HTERT RPE-1 (cell line): Measurements from ENCODE around the gene GALNT15.

ENCODE experiments used
- in situ Hi-C: fragments of 300-500 bp; cut with MboI; formaldehyde crosslinking; loops from 4 replicates; pipeline ENCODE4 v1.14.3; 2020; ENCODE audit warnings: low sequenced_read_pairs

Gene GALNT15

DNA sequence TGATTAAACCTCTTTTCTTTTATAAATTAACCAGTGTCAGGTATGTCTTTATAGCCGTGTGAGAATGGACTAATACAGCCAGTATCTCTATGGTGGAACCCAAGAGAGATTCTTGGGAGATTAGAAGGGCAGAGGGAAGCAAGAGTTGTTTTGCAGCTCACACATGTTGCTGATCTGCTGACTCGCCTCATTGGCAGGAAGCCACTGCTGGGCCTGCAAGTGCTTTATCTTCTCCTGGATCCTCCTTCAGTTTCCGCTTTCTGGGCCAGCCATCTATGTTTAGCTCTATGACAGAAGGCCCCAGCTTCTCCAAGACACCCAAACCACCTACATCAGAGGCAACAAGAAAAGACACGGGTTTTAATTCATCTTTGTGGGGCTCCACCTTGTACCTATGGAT is 23.4 kb upstream of the GALNT15 start:
- in situ Hi-C loops: no loop called here

GRCh38 chr3:16168211-16168610 is 6.3 kb upstream of the GALNT15 start:
- in situ Hi-C loops: no loop called here

DNA sequence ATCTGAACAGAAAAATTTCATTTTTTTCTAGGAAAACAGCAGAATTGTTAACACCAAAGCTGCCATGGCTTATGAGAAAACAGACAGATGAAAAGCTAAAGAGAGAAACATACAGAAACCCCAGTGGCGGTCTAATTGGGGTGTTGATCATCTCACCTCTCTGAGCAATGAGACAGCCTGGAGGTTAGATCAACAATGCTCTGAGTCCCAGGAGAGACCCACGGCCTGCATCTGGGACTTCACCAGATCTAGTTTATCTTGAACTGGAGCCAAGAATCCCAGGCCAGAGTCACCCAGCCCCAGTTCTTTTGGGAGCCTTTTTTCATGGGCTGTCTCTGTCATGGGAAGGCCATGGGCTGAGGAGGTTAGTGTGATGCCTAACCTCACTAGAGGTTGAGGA is 3.5 kb upstream of the GALNT15 start:
- in situ Hi-C loops: no loop called here

- in situ Hi-C loops: no loop called here
Measured at GRCh38 chr3:16171825-16172224, 2.7 kb upstream of the GALNT15 start.

DNA sequence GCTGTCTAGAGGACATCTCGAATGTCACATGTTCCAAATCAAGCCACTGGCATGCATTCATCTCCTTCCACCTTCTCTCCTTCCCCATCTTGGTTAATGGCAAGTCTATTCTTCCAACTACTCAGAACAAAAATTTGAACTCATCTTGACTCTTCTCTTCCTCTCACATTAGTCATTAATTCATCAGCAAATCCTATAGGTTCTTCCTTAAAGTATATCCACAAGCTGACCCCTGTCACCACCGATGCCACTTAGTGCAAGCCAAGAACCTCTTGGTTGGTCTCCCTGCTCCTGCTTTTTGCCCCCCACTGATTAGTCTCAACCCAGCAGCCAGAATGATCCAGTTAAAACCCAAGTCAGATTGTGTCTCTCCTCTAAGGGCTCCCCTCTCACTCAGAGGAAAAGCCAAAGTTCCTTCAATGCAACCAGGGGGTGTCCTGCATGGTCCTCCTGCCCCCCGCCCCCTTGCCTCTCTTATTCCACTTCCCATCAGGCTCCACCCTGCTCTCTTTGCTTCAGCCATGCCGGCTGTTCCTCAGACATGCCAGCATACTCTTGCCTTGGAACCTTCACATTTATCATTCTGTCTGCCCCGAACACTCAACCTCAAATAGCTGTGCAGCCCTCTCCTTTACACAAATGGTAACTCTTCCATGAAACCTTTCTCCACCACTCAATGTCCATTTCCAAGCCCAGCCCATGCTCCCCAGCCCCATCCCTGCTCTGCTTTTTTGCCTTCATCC is 1.0 kb upstream of the GALNT15 start:
- in situ Hi-C loops: no loop called here

DNA sequence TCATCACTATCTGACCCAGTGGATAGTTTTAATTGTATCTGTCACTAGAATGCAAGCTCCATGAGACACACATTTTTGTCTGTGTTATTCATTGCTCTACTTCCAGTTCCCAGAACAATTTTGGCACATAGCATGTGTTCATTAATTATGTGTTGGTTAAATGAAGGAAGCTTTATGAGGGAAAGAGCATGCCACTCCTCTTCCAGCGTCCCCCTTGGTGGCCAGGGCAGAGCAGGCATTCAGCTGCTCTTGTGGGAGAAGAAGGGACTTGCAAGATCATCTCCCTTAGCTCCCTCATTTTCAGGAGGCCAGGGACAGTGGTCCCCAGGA is 489 bp upstream of the GALNT15 start:
- in situ Hi-C loops: no loop called here

DNA sequence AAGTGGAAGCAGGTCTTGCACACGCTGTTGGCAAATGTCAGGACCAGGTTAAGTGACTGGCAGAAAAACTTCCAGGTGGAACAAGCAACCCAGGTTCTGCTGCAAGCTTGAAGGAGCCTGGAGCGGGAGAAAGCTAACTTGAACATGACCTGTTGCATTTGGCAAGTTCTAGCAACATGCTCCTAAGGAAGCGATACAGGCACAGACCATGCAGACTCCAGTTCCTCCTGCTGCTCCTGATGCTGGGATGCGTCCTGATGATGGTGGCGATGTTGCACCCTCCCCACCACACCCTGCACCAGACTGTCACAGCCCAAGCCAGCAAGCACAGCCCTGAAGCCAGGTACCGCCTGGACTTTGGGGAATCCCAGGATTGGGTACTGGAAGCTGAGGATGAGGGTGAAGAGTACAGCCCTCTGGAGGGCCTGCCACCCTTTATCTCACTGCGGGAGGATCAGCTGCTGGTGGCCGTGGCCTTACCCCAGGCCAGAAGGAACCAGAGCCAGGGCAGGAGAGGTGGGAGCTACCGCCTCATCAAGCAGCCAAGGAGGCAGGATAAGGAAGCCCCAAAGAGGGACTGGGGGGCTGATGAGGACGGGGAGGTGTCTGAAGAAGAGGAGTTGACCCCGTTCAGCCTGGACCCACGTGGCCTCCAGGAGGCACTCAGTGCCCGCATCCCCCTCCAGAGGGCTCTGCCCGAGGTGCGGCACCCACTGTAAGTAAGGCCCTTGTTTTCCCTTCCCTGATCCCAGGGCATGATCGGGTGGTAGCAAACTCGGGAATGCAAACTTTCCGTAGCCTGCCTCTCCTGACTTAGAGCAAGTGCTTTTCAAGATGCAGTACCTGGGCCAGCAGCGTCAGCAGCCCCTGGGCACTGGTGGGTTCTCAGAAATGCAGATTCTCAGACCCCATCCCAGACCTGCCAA is 759 bp downstream of the GALNT15 start:
- in situ Hi-C loops: no loop called here

GRCh38 chr3:16176391-16177030 is 2.0 kb downstream of the GALNT15 start:
- in situ Hi-C loops: no loop called here

GRCh38 chr3:16177382-16177781 is 2.9 kb downstream of the GALNT15 start:
- in situ Hi-C loops: no loop called here

GRCh38 chr3:16177962-16178627 is 3.6 kb downstream of the GALNT15 start:
- in situ Hi-C loops: no loop called here

DNA sequence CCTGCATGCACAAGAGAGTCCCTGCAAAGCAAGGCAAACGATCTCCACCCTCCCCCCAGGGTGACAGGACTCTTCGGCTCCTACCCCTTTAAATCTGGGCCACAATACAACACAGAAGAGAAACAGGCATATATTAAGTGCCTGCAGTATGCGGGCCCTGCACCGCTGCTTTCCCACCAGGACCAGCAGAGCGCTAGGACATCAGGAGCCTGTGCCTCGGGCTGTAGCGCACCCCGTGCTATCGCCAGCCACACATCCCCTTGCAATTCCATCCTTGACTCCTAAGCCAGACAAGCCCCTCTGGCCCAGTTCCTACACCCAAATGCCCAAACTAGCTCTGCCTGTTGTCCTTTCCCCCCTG is 4.1 kb downstream of the GALNT15 start:
- in situ Hi-C loops: no loop called here

DNA sequence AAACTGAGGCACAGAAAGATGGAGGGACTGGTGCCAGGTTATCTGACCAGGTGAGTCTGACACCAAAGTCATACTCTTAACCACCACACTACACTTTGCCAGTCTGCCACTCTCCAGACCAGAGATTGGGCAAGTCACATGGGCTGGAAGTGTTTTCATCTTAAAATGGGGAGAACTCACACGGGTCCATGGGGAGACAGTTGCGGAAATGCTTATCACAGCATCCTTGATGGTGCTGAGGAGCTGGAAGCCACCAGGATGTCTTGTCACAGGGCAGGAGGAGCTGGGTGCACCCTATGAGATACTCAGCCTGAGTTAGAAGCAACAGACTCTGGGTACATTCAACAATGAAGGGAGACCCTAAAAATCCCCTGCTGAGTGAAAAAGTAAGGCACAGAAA is 4.8 kb downstream of the GALNT15 start:
- in situ Hi-C loops: no loop called here

DNA sequence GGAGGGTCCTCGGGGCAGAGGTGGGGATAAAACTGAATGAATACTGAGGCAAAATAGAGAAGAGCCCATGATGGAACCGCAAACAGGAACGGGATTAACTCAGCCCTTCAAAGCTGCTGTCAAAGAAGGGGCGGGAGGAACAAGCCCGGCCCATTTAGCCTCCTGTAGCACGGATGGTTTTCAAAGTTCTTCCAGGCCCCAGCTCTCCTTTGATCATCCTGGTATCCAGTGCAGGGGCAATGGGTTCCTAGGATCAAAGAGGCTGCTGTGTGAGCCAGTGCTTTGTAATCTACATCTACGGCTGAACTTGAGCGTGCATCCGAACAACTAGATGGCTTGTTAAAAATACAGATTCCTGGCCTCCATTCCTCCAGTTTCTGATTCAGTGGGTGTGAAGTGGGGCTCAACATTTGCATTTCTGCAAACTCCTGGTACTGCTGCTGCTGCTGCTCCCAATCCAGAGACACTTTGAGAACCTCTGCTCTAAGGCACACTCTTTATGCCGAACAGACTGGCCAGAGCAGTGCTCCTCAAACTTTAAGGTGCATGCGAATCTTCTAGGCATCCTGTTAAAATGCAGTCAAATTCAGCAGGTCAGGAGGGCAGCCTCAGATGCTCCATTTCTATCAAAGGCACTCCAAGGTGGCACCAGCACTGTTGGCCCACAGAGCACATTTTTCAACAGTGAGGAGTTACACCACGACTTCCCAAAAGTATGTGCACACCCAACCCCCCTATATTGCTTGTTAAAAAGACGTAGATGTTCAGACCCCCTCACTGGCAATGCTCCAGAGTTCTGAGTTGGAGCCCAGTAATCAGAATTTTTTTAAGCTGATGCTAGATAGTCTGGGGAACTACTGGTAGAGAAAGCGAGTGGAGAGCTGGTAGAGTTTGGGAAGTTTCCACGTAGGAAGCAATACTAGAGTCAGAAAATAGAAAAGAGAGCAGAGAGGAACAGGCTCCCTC is 5.6 kb downstream of the GALNT15 start:
- in situ Hi-C loops: no loop called here

GRCh38 chr3:16180737-16181134 is 6.3 kb downstream of the GALNT15 start:
- in situ Hi-C loops: no loop called here

DNA sequence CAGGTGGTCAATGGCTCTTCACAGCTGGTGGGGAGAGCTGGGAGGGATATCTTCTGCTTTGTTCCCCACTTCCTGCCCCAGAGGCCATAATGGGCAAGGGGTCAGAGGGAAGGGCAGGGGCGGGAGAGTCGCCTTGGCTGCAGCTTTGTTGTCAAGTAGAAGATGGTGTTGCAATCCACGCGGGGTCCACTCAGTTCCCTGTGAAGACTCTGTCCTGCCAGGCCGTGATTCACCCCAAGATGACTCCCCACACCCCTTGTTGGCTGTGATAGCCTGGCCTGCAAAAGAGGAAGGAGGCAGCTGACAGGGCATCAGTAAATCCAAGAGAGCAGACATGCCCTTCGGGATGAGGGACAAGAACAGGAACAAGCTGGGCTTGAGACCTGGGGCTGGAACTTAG is 6.9 kb downstream of the GALNT15 start:
- in situ Hi-C loops: no loop called here

- in situ Hi-C loops: no loop called here
Measured at GRCh38 chr3:16182183-16182582, 7.7 kb downstream of the GALNT15 start.

DNA sequence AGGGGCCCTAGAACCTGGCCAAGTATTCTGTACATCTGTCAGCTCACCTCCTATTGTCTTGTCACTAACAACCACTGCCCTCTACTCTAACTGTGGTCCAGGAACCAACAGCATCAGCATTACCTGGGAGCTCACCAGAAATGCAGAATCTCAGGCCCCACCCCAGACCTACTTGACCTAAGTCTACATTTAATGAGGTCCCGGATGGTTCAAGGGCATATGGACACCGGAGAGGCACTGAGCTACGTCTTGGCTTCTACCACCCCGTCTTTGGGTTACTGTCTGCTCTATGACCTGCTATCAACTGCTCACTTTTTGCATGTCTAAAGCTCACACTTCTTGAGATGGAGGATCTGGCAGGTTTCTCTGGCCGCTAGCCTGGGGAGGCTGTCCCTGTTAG is 8.1 kb downstream of the GALNT15 start:
- in situ Hi-C loops: no loop called here

DNA sequence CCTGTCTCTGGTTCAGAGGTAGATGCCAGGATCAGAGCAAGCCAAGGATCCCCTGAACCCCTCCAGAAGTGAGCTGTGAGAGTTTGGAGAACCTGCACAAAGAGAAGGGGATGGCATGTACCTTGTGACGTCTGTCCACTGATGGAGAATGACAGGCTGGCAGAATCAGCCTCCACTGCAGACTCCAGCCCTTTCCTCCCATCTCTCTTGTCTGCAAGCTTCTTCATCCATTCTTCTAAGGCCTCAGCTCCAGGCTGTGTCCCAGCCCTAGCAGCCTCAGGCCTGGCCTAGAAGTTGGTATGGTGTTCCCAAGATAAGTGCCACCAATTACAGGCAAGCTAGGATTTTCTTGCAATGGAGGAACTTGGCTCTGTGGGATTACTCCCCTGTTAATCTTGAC is 8.6 kb downstream of the GALNT15 start:
- in situ Hi-C loops: no loop called here

- in situ Hi-C loops: no loop called here
Measured at GRCh38 chr3:16183601-16184270, 9.3 kb downstream of the GALNT15 start.

GRCh38 chr3:16186086-16186485 is 11.6 kb downstream of the GALNT15 start:
- in situ Hi-C loops: no loop called here
